Fibroblast of villous mesenchyme (primary cell): ENCODE results near the gene SLC44A1. TPM values are rescaled to one million over a fixed set of nuclear protein-coding genes. Genes with fewer than 3 reads are reported as not detected.

Experiments
- DNase-seq: peaks from one replicate; pipeline ENCODE4 v3.0.0-alpha.2; 2010; ENCODE audit warnings: low read depth
- H3K4me3 ChIP-seq: 2 replicates; pipeline ENCODE4 v1.5.1; 2011; ENCODE audit warnings: low read depth, mild to moderate bottlenecking, low read length
- total RNA-seq: library from RNA; depleted of rRNA; stranded (reverse); fragments of >200 nt; gene quantifications from 2 replicates; pipeline ENCODE4 v1.2.3, GENCODE V29; 2012
- TF ChIP-seq, protein P1 (sequence below): IDR thresholded peaks from 2 replicates; pipeline ENCODE4 v1.5.1; 2012; ENCODE audit warnings: low read depth, mild to moderate bottlenecking, low read length; ENCODE audit not compliant: insufficient read depth

Gene SLC44A1
- total RNA-seq, 1 donor, result 37.1 TPM

- TF ChIP-seq, protein P1, sequence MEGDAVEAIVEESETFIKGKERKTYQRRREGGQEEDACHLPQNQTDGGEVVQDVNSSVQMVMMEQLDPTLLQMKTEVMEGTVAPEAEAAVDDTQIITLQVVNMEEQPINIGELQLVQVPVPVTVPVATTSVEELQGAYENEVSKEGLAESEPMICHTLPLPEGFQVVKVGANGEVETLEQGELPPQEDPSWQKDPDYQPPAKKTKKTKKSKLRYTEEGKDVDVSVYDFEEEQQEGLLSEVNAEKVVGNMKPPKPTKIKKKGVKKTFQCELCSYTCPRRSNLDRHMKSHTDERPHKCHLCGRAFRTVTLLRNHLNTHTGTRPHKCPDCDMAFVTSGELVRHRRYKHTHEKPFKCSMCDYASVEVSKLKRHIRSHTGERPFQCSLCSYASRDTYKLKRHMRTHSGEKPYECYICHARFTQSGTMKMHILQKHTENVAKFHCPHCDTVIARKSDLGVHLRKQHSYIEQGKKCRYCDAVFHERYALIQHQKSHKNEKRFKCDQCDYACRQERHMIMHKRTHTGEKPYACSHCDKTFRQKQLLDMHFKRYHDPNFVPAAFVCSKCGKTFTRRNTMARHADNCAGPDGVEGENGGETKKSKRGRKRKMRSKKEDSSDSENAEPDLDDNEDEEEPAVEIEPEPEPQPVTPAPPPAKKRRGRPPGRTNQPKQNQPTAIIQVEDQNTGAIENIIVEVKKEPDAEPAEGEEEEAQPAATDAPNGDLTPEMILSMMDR, result no peak
- DNase-seq, result no peak
- H3K4me3 ChIP-seq, result no peak overlapping the region
These were observed 177.4 kb downstream of the SLC44A1 start for GRCh38 chr9:105421864-105422263.

DNA sequence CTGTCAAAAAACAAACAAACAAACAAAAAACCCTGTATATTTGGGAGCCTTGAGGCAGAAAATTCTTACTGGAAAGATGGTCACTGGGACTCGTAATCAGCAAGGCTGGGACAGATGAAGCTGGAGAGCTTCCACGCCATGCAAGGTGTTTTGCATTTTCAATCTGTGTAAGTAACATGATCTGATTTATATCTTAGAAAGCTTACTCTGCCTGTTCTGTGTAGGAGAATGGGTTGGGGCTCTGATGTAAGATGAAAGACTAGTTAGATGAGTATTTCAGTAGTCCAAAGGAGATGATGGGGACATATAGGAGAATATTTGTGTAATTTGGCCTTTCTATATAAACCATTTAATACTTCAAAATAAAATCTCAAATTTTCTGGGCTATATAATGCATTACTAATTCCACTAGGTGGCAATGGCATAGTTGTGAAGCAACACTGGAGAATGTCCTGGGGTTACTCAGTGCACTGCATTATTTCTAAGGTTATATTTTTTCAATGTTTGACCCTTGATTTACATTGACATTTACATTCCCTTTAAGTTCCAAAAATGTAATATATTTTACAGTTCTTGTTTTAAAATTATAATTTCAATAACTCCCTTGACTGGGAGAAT, 181.5 kb downstream of the SLC44A1 start:
- peak; percentile 36 for DNase-seq
- TF ChIP-seq, protein P1, result peak; percentile 63
- no peak overlapping the region for H3K4me3 ChIP-seq

- no peak for DNase-seq
- H3K4me3 ChIP-seq, result no peak overlapping the region
- TF ChIP-seq, protein P1, result no peak
These were observed 182.2 kb downstream of the SLC44A1 start for GRCh38 chr9:105426657-105427056.

GRCh38 chr9:105431424-105432246, 187.2 kb downstream of the SLC44A1 start:
- TF ChIP-seq, protein P1, result no peak
- H3K4me3 ChIP-seq, result no peak overlapping the region
- no peak for DNase-seq

DNA sequence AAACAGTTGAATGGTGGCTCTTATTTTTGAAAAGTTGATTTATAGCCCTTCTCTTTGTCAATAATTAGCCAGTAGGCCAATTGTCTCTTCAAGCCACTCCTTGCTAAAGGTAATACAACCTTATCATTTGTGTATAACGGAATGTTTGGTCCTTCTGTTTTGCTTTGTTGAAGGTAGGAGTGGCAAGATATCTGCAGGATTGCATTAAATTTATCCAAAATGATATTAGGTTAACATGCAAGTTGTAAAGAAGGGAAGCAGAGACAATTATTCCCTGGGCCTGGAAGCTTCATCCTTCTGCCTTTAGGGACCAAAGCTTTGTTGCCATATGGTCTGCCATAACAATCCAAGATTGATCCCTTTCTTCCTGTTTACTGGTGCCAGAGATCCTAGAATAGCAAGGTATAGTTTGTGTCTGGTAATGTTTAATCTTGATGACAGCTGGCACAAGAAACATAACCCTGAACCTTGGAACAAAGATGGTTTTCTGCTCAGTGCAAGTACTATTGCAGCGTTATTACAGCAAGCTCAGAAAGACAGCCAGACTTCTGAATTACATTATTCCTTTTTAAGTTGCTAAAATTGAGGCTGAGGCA, 187.9 kb downstream of the SLC44A1 start:
- H3K4me3 ChIP-seq, result no peak overlapping the region
- no peak for DNase-seq
- TF ChIP-seq, protein P1, result no peak

DNA sequence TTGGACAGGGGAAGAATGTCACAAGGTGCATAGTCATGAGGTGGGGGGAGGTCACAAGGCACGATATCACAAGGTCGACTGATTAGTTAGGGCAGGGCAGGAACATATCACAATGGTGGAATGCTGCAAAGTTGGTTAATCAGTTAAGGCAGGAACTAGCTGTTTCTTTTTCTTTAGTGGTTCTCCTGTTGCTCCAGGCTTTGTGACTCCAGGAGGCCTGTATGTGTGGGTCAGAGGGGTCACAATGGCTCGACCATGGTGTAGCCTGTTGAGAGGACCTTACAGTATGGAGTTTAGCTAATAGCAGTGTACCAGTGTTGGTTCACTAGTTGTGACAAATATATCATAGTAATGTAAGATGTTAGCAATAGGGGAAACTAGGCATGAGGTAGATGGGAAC, 191.0 kb downstream of the SLC44A1 start:
- no peak for DNase-seq
- TF ChIP-seq, protein P1, result no peak
- no peak overlapping the region for H3K4me3 ChIP-seq
